GM21737 (cell line): ENCODE measurements around the gene ANKRD40.
"Not testable (repeated sequence)": the region's sequence is repeated elsewhere in the genome, so short reads cannot be mapped to it uniquely, and the experiment has no call there.

Source experiments
- ATAC-seq: cut with Tn5 transposase; IDR thresholded peaks from one replicate; pipeline ENCODE4 v1.9.1; 2021; ENCODE audit warnings: mild to moderate bottlenecking, moderate library complexity; ENCODE audit not compliant: unreplicated experiment

Gene ANKRD40

GRCh38 chr17:50686494-50687199 is 21.1 kb downstream of the ANKRD40 start:
- no peak for ATAC-seq

DNA sequence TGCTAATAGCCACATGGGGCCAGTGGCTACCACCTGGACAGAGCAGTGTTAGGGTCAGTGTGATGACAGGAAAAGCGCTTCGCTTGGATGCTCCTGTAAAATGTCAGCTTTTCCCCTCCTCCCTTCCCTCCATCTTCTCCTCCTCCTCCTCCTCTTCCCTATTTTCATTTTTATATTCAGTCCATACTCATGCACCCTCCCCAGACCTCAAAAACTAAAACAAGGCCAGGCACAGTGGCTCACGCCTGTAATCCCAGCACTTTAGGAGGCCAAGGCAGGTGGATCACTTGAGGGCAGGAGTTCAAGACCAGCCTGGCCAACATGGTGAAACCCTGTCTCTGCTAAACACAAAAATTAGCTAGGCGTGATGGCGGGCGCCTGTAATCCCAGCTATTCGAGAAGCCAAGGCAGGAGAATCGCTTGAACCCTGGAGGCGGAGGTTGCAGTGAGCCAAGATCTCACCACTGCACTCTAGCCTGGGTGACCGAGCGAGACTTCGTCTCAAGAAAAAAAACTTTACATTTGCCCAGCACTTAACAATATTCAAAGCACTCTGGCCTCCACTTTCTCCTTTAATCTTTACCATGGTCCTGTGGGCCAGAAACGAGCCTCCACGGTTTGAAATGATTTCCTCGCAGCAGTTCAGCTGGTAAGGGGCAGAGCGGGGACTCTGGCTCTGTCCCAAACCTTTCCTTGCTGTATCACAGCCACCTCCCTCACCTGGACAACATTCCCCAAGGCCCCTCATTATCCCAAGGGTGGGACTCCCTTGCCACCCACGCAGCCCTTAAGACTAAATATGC is 21.8 kb downstream of the ANKRD40 start:
- ATAC-seq = no peak

- ATAC-seq = no peak
Observed at GRCh38 chr17:50685334-50685665, 22.4 kb downstream of the ANKRD40 start.

DNA sequence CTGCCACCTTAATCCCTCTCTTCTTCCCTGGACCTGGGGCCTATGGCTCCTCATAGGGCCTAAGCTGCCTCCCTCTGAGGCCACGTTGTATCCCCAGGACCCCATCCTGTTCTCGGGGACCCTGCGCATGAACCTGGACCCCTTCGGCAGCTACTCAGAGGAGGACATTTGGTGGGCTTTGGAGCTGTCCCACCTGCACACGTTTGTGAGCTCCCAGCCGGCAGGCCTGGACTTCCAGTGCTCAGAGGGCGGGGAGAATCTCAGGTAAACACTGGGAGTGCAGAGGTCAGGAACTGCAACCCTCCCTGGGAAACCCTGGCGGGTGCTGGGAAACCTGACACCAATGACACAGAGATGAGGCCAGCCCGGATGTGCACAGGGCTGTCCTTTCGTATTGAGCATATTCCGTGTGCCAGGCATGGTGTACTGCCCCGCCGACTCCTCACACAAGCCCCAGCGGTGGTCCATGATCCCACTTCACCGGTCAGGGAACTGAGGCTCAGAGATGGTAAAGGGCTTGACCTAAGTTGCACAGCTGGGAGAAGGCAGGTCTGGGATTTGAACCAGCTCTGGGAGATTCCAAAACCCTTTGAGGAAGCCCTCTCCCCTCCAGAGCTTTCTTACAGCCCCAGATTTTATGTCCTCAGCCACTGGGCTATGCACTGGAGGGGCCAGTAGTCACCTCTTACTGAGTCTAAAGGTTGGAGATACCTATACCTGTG is 22.9 kb downstream of the ANKRD40 start:
- ATAC-seq = no peak

GRCh38 chr17:50684288-50684611 is 23.5 kb downstream of the ANKRD40 start:
- no peak for ATAC-seq

DNA sequence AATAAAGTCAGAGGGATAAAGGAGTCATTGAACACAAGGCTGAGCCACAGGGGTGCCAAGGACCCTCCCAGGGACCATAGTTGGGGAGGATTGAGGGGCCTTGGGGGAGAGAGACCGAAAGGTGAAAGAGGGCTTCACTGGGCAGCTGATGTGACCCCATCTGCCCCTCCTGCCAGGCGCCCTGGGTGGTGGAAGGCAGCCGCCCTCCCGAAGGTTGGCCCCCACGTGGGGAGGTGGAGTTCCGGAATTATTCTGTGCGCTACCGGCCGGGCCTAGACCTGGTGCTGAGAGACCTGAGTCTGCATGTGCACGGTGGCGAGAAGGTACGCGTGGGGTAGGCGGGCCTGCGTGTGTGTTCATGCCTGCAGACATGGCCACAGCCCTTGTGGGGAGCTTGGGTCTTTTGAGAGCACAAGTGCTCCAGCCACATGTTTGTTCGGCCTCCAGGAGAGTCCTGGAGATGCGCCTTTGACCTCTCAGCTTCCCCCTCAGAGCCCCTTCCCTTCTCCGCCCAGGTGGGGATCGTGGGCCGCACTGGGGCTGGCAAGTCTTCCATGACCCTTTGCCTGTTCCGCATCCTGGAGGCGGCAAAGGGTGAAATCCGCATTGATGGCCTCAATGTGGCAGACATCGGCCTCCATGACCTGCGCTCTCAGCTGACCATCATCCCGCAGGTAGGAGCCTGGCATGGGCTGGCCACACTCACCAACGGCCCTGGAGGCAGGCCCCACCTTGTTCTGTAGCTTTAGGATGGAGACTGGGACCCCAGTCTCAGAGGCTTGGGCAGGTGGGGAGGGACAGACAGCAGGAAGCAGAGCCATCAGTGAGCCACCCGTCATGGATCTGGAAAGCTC is 24.1 kb downstream of the ANKRD40 start:
- ATAC-seq = no peak

DNA sequence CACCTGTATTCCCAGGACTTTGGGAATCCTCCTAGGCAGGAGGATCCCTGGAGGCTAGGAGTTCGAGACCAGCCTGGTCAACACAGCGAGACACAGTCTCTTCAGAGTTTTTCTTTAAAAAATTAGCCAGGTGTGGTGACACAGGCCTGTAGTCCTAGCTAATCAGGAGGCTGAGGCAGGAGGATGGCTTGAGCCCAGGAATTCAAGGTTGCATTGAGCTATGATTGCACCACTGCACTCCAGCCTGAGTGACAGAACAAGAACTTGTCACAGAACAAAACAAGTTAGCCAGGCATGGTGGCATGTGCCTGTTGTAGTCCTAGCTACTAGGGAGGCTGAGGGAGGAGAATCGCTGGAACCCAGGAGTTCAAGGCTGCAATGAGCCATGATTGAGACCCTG is 24.8 kb downstream of the ANKRD40 start:
- ATAC-seq = no peak

- ATAC-seq = no peak
Observed at GRCh38 chr17:50682441-50682840, 25.3 kb downstream of the ANKRD40 start.

DNA sequence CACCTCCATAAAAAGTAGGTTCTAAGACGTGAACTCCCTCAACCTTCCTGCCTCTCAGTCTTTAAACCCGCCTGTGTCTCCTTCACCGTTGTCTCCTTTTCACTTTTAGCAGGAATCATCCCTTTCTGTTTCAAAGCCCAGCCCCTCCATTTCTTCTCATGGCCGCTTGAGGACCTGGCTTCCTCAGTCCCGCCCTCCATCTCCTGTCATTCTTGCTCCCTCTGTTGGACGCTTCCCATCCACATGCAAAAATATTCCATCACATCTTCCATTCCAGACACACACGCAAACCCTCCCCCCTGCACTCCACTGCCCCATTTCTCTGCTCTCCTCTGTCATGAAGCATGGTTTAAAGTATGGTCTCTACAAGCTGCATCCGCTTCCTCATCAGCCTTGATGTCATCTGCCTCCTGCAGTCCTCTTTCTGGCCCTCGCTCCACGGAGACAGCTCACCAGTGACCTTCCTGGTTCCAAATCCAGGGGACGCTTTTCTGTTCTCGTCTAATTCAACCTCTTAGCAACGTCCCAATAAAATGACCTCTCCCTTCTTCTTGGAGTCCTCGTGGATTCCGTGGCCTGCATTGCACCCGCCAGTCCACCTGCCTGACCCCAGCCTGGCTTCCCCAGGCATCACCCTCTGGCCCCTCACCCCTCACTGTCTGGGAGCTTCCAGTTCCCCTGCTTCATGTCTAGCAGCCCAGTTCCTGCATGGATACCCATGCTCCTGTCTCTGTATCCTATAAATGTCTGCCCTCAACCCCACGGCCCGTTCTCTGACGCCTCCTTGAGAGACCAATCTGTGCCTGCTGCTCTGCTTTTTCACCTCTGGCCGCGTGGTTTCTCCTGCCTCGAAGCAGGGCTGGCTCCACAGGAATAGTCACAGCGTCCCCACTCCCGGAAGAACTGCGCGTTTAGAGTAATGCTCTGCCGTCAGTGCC is 26.2 kb downstream of the ANKRD40 start:
- ATAC-seq = no peak

GRCh38 chr17:50680543-50681262 is 27.0 kb downstream of the ANKRD40 start:
- ATAC-seq = not testable (repeated sequence)

DNA sequence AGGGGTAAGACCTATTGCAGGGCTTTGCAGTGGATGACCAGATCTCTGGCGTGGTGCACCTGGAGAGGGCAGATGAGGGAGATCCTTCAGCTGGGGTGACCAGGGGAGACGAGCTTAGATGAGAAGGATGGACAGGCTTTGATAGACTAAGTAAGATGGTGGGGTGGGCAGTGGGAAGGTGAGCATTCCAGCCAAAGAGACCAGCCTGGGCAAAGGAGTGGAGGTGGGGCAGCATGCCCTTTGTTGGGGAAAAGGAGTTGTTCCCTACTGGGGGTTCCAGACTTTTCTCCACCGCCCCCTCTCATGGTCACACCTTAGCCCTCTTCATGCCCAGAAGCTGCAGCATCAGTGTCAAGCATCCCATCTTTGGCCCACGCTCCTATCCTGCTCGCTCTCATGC is 27.6 kb downstream of the ANKRD40 start:
- ATAC-seq = no peak

DNA sequence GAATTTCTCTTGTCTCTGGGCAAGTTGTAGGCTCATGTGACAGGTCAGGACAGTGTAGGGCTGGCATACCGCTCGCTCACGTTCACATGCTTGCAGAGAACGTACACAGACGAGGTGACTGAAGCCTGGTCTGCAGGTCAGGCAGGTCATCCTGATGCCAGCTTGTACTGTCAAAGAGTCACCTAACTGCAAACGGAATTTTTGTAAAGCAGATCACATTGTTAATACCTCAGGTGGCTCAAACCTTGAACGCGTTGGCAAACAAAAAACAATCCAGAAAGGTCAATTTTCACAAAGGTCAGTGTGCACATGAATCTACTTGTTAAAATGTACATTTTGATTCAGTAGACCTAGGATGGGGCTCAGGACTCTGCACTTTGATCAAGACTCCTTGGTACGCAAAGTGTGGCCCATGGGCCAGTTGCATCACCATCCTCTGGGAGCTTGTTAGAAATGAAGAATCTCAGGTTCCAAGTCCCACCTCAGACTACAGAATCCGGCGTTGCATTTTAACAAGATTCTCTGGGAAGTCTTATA is 28.6 kb downstream of the ANKRD40 start:
- no peak for ATAC-seq

- no peak for ATAC-seq
Observed at GRCh38 chr17:50677851-50678375, 29.8 kb downstream of the ANKRD40 start.

- ATAC-seq = no peak
Observed at GRCh38 chr17:50676065-50676975, 31.4 kb downstream of the ANKRD40 start.

GRCh38 chr17:50675627-50676026 is 32.1 kb downstream of the ANKRD40 start:
- no peak for ATAC-seq

- ATAC-seq = no peak
Observed at GRCh38 chr17:50675190-50675589, 32.5 kb downstream of the ANKRD40 start.

GRCh38 chr17:50672831-50673551 is 34.7 kb downstream of the ANKRD40 start:
- no peak for ATAC-seq
